Left ventricle myocardium inferior (tissue), 1 donor: ENCODE data around the gene STAMBP. TPM values are rescaled to one million over a fixed set of nuclear protein-coding genes. Genes with fewer than 3 reads are reported as not detected.
"Not testable (repeated sequence)": the region's sequence is repeated elsewhere in the genome, so short reads cannot be mapped to it uniquely, and the experiment has no call there.

ENCODE experiments used
- DNase-seq: peaks from one replicate; pipeline ENCODE4 v3.0.0-alpha.2; 2020
- H3K27ac ChIP-seq: fragments of 200-600 bp; replicated peaks from 2 replicates; pipeline ENCODE4 v1.8.0; 2021
- H3K27me3 ChIP-seq: fragments of 200-600 bp; 2 replicates; pipeline ENCODE4 v1.8.0; 2021; ENCODE audit warnings: low read depth
- H3K36me3 ChIP-seq: fragments of 200-600 bp; 2 replicates; pipeline ENCODE4 v1.8.0; 2021
- H3K4me1 ChIP-seq: fragments of 200-600 bp; 2 replicates; pipeline ENCODE4 v1.8.0; 2021
- H3K4me3 ChIP-seq: fragments of 200-600 bp; 2 replicates; pipeline ENCODE4 v1.8.0; 2021; ENCODE audit warnings: mild to moderate bottlenecking, moderate library complexity
- H3K9me3 ChIP-seq: fragments of 200-600 bp; replicated peaks from 2 replicates; pipeline ENCODE4 v1.8.0; 2021
- CTCF ChIP-seq: fragments of 200-600 bp; IDR thresholded peaks from 2 replicates; pipeline ENCODE4 v1.8.0; 2021; ENCODE audit warnings: antibody characterized with exemption, mild to moderate bottlenecking, borderline replicate concordance
- intact Hi-C: fragments of 100-400 bp; cut with micrococcal nuclease; formaldehyde crosslinking; loops from one replicate; pipeline ENCODE4 v1.11.0; 2022
- total RNA-seq: library from RNA; stranded (reverse); fragmentation: NEBNext Ultra II Directional; extraction: Animal tissue kit (Norgen Biotek cat#: 25700); gene quantifications from one replicate; pipeline ENCODE4 v1.2.1, GENCODE V29; 2021
- donor health status: DM: no; HTN: yes; CAD: no; lungs with severe emphysema.

STAMBP gene
- total RNA-seq, 1 donor from 2014 or later: 35.5 TPM

- H3K27ac ChIP-seq: no peak overlapping the region
- no peaks in the 10 kb centered on the region for H3K36me3 ChIP-seq
- no peak for DNase-seq
- TF ChIP-seq CTCF: no peak
- H3K9me3 ChIP-seq: no peaks in the 10 kb centered on the region
- peaks cover 13% of the 10 kb centered on the region for H3K27me3 ChIP-seq
- H3K4me3 ChIP-seq: no peak overlapping the region
- intact Hi-C loops: no loop called here
- H3K4me1 ChIP-seq: no peaks in the 10 kb centered on the region
Measured at GRCh38 chr2:73901143-73901542, 72.4 kb downstream of the STAMBP start.

GRCh38 chr2:73902284-73902683 lies 73.5 kb downstream of the STAMBP start:
- intact Hi-C loops: no loop called here
- no peak for TF ChIP-seq CTCF
- DNase-seq: no peak
- Histone ChIP-seq H3K27ac (no peak overlapping the region), H3K9me3 (no peaks in the 10 kb centered on the region), H3K27me3 (peaks cover 13% of the 10 kb centered on the region), H3K4me1 (no peaks in the 10 kb centered on the region), H3K4me3 (no peak overlapping the region), H3K36me3 (no peaks in the 10 kb centered on the region)

- no peaks in the 10 kb centered on the region for H3K4me1 ChIP-seq
- H3K9me3 ChIP-seq: no peaks in the 10 kb centered on the region
- no peak for DNase-seq
- H3K36me3 ChIP-seq: no peaks in the 10 kb centered on the region
- no peak for TF ChIP-seq CTCF
- no peak overlapping the region for H3K27ac ChIP-seq
- H3K27me3 ChIP-seq: peaks cover 13% of the 10 kb centered on the region
- intact Hi-C loops: no loop called here
- H3K4me3 ChIP-seq: no peak overlapping the region
Measured at GRCh38 chr2:73903313-73903712, 74.6 kb downstream of the STAMBP start.

- DNase-seq, H3K9me3 ChIP-seq, H3K4me3 ChIP-seq, intact Hi-C loops, H3K4me1 ChIP-seq, H3K27ac ChIP-seq, H3K36me3 ChIP-seq: not testable (repeated sequence)
- peaks cover 13% of the 10 kb centered on the region for H3K27me3 ChIP-seq
Measured at GRCh38 chr2:73903949-73904613, 75.3 kb downstream of the STAMBP start.

- no peak overlapping the region for H3K27ac ChIP-seq
- peaks cover 13% of the 10 kb centered on the region for H3K27me3 ChIP-seq
- H3K9me3 ChIP-seq: no peaks in the 10 kb centered on the region
- H3K4me3 ChIP-seq: no peak overlapping the region
- H3K36me3 ChIP-seq: no peaks in the 10 kb centered on the region
- TF ChIP-seq CTCF: no peak
- no peaks in the 10 kb centered on the region for H3K4me1 ChIP-seq
- DNase-seq: no peak
- intact Hi-C loops: no loop called here
Measured at GRCh38 chr2:73904952-73905351, 76.2 kb downstream of the STAMBP start.

GRCh38 chr2:73906847-73907505 lies 78.2 kb downstream of the STAMBP start:
- H3K4me1 ChIP-seq: no peaks in the 10 kb centered on the region
- DNase-seq: no peak
- TF ChIP-seq CTCF: no peak
- H3K27ac ChIP-seq: no peak overlapping the region
- no peaks in the 10 kb centered on the region for H3K36me3 ChIP-seq
- intact Hi-C loops: no loop called here
- peaks cover 8% of the 10 kb centered on the region for H3K27me3 ChIP-seq
- H3K9me3 ChIP-seq: no peaks in the 10 kb centered on the region
- no peak overlapping the region for H3K4me3 ChIP-seq
